Subcutaneous abdominal adipose tissue (tissue), 5 donors: Measurements from ENCODE around the gene ARHGEF2.
A peak's percentile ranks its signal among the peaks of the same experiment; 100 is the strongest.

Experiments
- H3K27ac ChIP-seq: one replicate; pipeline ENCODE4 v1.7.0; 2013; ENCODE audit warnings: low read depth, mild to moderate bottlenecking, inconsistent platforms, low read length, moderate library complexity
- H3K27me3 ChIP-seq, 5 donors: one replicate each; pipeline ENCODE4 v1.7.0; 2013; ENCODE audit warnings: low read length in 5 of 5, inconsistent platforms in 1 of 5; ENCODE audit not compliant: control insufficient read depth in 5 of 5, insufficient read depth in 4 of 5
- H3K36me3 ChIP-seq, 5 donors: one replicate each; pipeline ENCODE4 v1.7.0; 2013; ENCODE audit warnings: low read length in 5 of 5; ENCODE audit not compliant: control insufficient read depth in 5 of 5, insufficient read depth in 5 of 5
- H3K4me1 ChIP-seq, 5 donors: one replicate each; pipeline ENCODE4 v1.7.0; 2013; ENCODE audit warnings: low read length in 5 of 5, mild to moderate bottlenecking in 3 of 5, moderate library complexity in 1 of 5; ENCODE audit not compliant: control insufficient read depth in 5 of 5, insufficient read depth in 5 of 5
- H3K4me3 ChIP-seq, 5 donors: one replicate each; pipeline ENCODE4 v1.7.0; 2013; ENCODE audit warnings: low read length in 5 of 5, low read depth in 1 of 5
- H3K9ac ChIP-seq, 5 donors: one replicate each; pipeline ENCODE4 v1.7.0; 2013; ENCODE audit warnings: low read length in 5 of 5, mild to moderate bottlenecking in 4 of 5, moderate library complexity in 3 of 5
- H3K9me3 ChIP-seq, 5 donors: one replicate each; pipeline ENCODE4 v1.7.0; 2013; ENCODE audit warnings: low read length in 5 of 5; ENCODE audit not compliant: control insufficient read depth in 5 of 5
- donor health status: healthy.
- donor health status: healthy.
- donor health status: healthy.
- donor health status: healthy.
- donor health status: healthy.

The ARHGEF2 gene

DNA sequence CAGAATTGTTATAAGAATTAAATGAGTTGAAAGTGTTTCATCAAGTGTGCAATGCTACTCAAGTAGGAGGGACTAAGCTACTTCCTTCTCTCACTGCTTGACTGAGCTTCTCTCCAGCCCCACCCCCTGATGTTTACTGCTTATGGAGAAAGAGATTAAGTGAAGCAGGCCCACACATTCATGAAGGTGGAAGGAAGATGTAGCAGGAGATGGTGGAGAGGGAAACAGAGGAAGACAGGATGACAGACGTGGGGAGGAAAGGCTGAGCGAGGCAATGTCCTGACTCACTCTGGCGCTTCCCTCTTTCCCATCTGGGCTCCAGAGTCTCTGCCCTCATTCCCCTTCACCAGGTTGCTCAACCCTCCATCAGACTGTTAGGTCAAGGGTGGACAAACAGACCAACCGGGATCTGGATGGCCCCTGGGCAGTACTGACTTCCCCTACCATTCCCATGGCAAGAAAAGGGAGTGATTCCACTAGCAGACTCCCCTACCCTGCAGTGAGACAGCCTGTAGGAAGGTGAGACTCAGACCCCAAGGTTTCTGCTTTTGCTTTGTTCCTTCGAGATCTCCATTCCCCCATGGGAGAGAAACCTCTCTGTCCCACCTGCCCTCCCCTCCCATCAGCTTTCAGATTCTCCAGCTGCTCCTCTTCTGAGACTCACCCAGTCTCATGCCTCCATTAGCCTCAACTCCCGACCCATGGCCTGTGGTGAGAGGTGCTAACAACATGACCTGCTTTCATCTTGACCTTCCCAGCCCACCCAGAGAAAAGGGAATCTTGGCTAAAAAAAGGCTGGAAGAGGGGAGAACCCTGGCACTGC, 3.1 kb upstream of the ARHGEF2 start:
- H3K27me3 ChIP-seq = no peaks in the 10 kb centered on the region
- H3K9ac ChIP-seq = peak overlapping the region; percentile 11 to 97 (median 59)
- no peaks in the 10 kb centered on the region for H3K36me3 ChIP-seq
- no peaks in the 10 kb centered on the region for H3K9me3 ChIP-seq
- peaks cover 36 to 73% (median 70%) of the 10 kb centered on the region in 5 donors for H3K4me1 ChIP-seq
- H3K4me3 ChIP-seq = peak overlapping the region; percentile 1 to 52 (median 36)
- peak overlapping the region; percentile 99 for H3K27ac ChIP-seq

DNA sequence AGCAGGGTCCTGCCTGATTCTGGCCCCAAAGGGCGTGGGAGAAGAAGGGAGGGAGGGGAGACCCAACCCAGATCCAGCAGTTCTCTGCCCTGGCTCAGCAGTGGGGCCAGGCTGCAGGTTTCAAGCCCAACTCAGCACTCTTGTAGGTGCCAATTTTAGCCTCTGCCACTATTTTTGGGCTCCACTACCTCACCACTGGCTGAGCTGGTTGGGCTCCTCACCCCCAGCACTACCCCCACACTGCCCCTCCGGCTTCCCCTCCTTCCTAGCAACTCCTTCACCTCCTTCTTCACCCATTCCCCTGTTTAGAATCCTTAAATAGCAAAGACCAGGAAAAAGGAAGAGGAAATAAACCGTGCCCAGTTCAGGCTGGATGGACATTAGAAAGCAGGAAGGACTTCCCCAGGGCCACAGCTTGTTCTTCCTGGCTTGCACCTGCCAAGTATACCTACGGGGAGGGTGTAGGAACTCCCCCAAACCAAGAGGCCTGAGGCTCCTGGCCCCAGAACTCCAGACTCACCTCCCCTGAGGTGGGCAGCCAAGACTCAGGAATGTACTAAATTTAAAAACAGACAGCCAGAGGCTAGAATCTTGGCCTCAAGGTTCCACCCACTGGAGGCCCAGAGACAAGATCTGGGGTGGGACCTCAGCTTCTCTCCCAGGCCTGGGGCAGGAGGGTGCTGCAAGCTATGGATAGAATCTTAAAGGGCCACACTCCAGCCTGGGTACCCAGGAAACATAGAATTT, 1.4 kb upstream of the ARHGEF2 start:
- Histone ChIP-seq H3K9ac (peak overlapping the region; percentile 86 to 97 (median 92)), H3K27me3 (no peaks in the 10 kb centered on the region), H3K4me3 (peak overlapping the region; percentile 76 to 92 (median 81)), H3K36me3 (no peaks in the 10 kb centered on the region), H3K9me3 (no peaks in the 10 kb centered on the region), H3K27ac (peak overlapping the region; percentile 99), H3K4me1 (peaks cover 40 to 90% (median 87%) of the 10 kb centered on the region in 5 donors)

DNA sequence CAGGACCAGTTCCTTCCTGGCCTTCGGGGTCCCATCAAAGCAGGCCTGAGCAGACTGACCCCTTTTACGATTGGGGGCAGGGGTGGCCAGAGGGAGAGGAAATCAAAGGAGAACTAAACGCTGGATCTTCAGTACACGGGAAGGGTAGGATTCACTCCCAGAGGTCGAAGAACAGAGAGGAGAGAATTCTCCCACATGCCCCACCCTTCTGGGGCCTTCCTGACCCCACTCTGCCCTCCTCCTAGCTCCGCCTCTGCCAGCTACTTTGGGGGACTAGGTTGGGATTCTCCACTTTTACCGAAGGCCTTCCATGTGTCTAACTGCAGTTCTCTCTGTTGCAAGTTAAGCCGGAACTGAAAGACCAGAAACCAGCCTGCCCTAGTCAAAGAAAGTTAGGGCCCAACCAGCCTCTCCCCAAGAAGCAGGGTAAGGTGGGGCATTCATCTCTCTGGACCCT, 654 bp upstream of the ARHGEF2 start:
- Histone ChIP-seq H3K9me3 (no peaks in the 10 kb centered on the region), H3K36me3 (peaks cover 0 to 3% (median 0%) of the 10 kb centered on the region in 5 donors), H3K4me3 (peak overlapping the region; percentile 76 to 92 (median 81)), H3K27me3 (no peaks in the 10 kb centered on the region), H3K4me1 (peaks cover 44 to 95% (median 90%) of the 10 kb centered on the region in 5 donors), H3K27ac (peak overlapping the region; percentile 99), H3K9ac (peak overlapping the region; percentile 86 to 97 (median 92))

DNA sequence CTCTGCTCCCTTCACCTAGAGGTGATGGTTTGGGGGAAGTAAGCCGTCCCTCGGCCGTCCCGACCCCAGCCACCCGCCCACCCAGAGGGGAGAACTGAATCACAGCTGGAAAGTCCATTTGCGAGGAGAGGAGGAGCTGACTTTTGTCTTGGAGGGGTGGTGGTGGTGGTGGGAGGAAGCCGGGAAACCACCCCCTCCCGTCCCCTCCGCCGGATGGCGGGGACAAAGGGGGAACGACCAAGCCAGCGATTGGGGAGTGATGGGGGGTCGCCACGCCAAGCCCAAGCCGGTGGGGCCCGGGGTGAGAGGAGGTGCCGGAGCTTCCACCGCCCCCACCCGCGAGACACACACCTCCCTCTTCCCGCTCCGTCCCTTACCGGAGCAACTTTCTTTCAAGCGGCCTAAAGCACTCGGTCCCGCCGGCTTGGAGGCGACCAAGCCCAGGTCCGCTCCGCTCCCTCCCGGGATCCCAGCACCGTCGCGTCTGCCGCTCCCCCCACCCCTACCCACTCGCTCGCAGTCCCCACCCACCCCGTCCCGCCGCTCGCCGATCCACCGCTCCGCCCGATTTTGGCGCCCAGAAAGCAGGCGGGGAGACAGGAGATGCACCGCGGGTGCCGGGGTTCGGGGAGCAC, 540 bp downstream of the ARHGEF2 start:
- peaks cover 41 to 95% (median 88%) of the 10 kb centered on the region in 5 donors for H3K4me1 ChIP-seq
- peaks cover 0 to 3% (median 2%) of the 10 kb centered on the region in 5 donors for H3K36me3 ChIP-seq
- H3K27ac ChIP-seq = peak overlapping the region; percentile 99
- H3K27me3 ChIP-seq = no peaks in the 10 kb centered on the region
- H3K9ac ChIP-seq = peak overlapping the region; percentile 86 to 97 (median 92)
- no peaks in the 10 kb centered on the region for H3K9me3 ChIP-seq
- H3K4me3 ChIP-seq = peak overlapping the region; percentile 77 to 98 (median 88)

DNA sequence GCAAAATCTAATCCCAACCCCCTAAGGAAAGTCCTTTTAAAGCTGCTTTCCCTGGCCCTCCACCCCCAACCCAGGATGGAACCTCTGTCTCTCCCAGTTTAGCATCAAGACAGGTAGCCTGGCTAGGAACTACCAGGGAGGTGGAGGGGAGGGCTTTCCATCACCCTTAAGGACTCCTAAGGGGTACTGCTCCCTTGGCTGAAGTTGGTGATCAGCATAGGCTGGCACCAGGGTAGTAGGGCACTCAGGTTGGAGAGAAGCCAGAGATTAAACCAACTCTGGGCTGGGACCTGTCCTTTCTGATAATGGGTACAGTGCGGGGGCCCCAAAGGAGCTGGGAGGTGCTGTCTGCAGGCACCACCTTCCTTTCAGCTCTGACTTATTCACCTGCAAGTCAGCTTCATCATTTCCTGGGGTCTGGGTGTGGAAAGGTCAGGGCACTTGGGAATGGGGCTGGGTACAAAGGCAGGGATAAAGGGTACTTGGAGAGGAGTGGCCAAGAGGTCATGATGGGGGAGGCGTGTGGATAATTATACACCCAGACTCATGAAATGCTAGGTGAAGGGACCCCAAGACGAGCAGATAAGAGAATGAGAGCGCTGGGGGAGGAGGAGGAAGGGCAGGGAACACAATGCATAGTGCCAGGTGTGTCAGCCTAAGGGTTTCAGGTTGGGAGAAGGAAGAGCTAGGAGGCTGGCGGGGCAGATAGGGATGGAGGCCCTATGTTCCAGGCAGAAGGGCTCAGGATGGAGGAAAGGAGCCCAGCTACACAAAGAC, 1.2 kb downstream of the ARHGEF2 start:
- H3K9me3 ChIP-seq = no peaks in the 10 kb centered on the region
- H3K4me3 ChIP-seq = peak overlapping the region; percentile 77 to 98 (median 88)
- no peaks in the 10 kb centered on the region for H3K27me3 ChIP-seq
- peaks cover 41 to 95% (median 88%) of the 10 kb centered on the region in 5 donors for H3K4me1 ChIP-seq
- H3K36me3 ChIP-seq = peaks cover 0 to 9% (median 2%) of the 10 kb centered on the region in 5 donors
- H3K9ac ChIP-seq = peak overlapping the region; percentile 86 to 93 (median 89)
- H3K27ac ChIP-seq = peak overlapping the region; percentile 99

DNA sequence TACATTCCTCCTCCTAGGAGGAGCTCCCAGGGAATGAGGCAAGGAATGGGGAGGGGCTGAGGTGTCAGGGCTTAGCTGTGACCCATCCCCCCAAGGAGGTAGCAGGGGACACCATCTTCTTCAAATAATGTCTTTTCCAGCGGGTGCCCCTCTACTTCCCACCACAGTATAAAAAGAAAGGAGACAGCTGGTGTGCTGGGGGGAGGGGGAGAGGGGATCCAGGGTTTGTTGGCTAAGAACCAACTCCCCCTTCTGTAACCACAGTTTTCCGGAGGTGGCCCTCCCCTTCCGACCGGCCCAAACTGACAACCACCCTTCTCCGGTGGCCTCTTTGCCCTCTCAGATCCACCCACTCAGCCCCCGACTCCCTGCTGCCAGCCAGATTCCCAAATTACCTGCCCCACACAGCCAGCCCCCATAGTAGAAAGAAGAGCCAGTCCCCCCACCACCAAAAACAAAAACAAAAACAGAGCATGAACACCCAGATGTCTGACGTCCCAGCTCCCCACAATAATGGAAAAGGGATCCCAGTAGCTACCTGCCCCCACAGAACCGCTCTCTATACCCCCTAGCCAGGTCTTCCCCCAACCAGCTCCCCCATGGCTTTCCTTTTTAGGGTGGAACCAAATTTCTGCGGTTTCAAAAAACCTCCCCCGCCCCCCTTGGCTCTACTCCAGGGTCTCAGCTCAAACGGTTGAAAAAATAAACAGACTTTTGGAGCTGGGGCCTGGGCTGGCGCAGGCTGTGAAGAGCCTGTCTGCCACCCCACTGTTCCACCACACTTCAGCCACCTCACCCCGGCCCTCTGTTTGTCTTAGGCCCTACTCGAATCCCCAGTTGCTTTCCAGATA, 2.1 kb downstream of the ARHGEF2 start:
- Histone ChIP-seq H3K4me3 (peak overlapping the region; percentile 77 to 98 (median 88)), H3K36me3 (peaks cover 0 to 10% (median 3%) of the 10 kb centered on the region in 5 donors), H3K27ac (peak overlapping the region; percentile 99), H3K27me3 (no peaks in the 10 kb centered on the region), H3K9me3 (no peaks in the 10 kb centered on the region), H3K9ac (peak overlapping the region; percentile 86 to 93 (median 89)), H3K4me1 (peaks cover 35 to 93% (median 88%) of the 10 kb centered on the region in 5 donors)

DNA sequence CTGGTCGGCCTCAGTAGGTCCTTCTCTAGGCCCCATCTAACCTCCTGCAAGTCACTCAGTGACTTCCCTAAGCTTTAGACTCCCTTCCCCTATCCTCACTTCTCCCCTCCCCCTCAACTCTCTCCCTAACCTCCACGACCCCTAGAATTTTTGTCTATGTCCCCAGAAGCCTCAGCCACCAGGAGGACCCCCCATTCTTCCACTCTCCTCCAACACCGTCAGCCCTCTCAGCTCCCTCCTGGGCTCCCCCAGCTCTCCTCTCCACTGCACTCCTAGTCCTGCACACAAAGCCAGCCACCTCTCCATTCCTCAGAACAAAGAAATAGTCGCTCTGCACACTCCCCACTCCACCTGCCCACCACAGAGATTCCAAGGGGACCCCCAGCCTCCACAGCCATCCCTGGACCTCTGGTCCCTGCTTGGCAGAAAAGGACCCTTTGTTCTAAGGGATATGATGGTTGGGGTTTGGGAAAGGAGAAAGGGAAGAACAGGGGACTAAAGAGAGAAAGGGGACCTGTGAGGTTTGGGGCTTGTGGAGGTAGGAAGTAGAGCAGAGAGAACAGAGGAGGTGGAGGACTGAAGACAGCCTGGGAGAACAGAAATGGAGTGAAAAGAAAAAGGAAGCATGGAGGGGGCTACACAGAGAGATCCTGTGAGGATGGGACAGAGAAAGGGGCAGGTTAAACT, 2.8 kb downstream of the ARHGEF2 start:
- H3K4me3 ChIP-seq = peak overlapping the region; percentile 77 to 98 (median 88)
- H3K9me3 ChIP-seq = no peaks in the 10 kb centered on the region
- no peaks in the 10 kb centered on the region for H3K27me3 ChIP-seq
- peak overlapping the region; percentile 99 for H3K27ac ChIP-seq
- H3K36me3 ChIP-seq = peaks cover 0 to 10% (median 5%) of the 10 kb centered on the region in 5 donors
- peaks cover 31 to 93% (median 88%) of the 10 kb centered on the region in 5 donors for H3K4me1 ChIP-seq
- H3K9ac ChIP-seq = peak overlapping the region; percentile 77 to 93 (median 89)
